Endothelial cell (in vitro differentiated cells): ENCODE data around the gene CCNT2. TPM values are rescaled to one million over a fixed set of nuclear protein-coding genes. Genes with fewer than 3 reads are reported as not detected.
"Not testable (repeated sequence)": the region's sequence is repeated elsewhere in the genome, so short reads cannot be mapped to it uniquely, and the experiment has no call there.

Experiments
- DNase-seq: peaks from one replicate; pipeline ENCODE4 v3.0.0; 2021; ENCODE audit warnings: low spot score
- H3K27ac Mint-ChIP-seq: one replicate; pipeline ENCODE4 v1.8.0; 2021; ENCODE audit warnings: mixed read lengths, inconsistent platforms; ENCODE audit not compliant: unreplicated experiment
- H3K27me3 Mint-ChIP-seq: one replicate; pipeline ENCODE4 v1.8.0; 2021; ENCODE audit warnings: mild to moderate bottlenecking, moderate library complexity, mixed read lengths, inconsistent platforms; ENCODE audit not compliant: unreplicated experiment
- H3K36me3 Mint-ChIP-seq: one replicate; pipeline ENCODE4 v1.8.0; 2021; ENCODE audit warnings: mild to moderate bottlenecking, low read depth, mixed read lengths, inconsistent platforms; ENCODE audit not compliant: unreplicated experiment
- H3K4me1 Mint-ChIP-seq: one replicate; pipeline ENCODE4 v1.8.0; 2021; ENCODE audit warnings: mild to moderate bottlenecking, mixed read lengths, inconsistent platforms; ENCODE audit not compliant: unreplicated experiment
- H3K4me3 Mint-ChIP-seq: one replicate; pipeline ENCODE4 v1.8.0; 2021; ENCODE audit warnings: mild to moderate bottlenecking, mixed read lengths, inconsistent platforms; ENCODE audit not compliant: unreplicated experiment
- H3K9me3 Mint-ChIP-seq: one replicate; pipeline ENCODE4 v1.8.0; 2021; ENCODE audit warnings: mixed read lengths, inconsistent platforms; ENCODE audit not compliant: unreplicated experiment
- total RNA-seq: library from RNA; stranded (reverse); fragmentation: NEBNext Ultra II Directional; extraction: Animal tissue kit (Norgen Biotek cat#: 25700); gene quantifications from one replicate; pipeline ENCODE4 v1.2.1, GENCODE V29; 2021; ENCODE audit not compliant: unreplicated experiment
- TF ChIP-seq, protein P1 (sequence below): fragments of 200-600 bp; sonication (generic); IDR thresholded peaks from one replicate; pipeline ENCODE4 v1.5.0; 2021; ENCODE audit warnings: antibody characterized with exemption; ENCODE audit not compliant: unreplicated experiment

The CCNT2 gene
- total RNA-seq, 1 donor from 2014 or later: 49.5 TPM

DNA sequence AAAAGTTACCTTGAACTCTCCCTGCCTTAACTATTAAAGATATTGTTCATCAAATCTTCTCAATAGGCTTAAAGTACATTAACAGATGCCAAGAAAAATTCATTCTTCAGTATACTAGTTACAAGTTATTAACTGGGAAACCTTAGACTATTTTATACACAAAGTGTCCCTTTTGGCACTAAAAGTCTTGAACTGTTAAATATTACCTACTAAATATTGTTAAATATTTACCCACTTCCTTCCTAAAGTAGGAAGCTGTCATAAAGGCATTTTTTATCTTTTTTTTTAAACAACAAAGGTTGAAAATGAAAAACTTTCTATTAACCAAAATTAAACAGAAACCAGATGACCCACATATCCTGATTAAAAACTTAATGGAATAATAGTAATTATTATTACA lies 19.4 kb upstream of the CCNT2 start:
- no peak for DNase-seq
- Mint-ChIP-seq H3K27ac (no peak overlapping the region), H3K36me3 (no peaks in the 10 kb centered on the region), H3K27me3 (no peaks in the 10 kb centered on the region), H3K9me3 (no peaks in the 10 kb centered on the region), H3K4me3 (no peak overlapping the region), H3K4me1 (no peaks in the 10 kb centered on the region)
- TF ChIP-seq, protein P1, sequence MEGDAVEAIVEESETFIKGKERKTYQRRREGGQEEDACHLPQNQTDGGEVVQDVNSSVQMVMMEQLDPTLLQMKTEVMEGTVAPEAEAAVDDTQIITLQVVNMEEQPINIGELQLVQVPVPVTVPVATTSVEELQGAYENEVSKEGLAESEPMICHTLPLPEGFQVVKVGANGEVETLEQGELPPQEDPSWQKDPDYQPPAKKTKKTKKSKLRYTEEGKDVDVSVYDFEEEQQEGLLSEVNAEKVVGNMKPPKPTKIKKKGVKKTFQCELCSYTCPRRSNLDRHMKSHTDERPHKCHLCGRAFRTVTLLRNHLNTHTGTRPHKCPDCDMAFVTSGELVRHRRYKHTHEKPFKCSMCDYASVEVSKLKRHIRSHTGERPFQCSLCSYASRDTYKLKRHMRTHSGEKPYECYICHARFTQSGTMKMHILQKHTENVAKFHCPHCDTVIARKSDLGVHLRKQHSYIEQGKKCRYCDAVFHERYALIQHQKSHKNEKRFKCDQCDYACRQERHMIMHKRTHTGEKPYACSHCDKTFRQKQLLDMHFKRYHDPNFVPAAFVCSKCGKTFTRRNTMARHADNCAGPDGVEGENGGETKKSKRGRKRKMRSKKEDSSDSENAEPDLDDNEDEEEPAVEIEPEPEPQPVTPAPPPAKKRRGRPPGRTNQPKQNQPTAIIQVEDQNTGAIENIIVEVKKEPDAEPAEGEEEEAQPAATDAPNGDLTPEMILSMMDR: no peak

DNA sequence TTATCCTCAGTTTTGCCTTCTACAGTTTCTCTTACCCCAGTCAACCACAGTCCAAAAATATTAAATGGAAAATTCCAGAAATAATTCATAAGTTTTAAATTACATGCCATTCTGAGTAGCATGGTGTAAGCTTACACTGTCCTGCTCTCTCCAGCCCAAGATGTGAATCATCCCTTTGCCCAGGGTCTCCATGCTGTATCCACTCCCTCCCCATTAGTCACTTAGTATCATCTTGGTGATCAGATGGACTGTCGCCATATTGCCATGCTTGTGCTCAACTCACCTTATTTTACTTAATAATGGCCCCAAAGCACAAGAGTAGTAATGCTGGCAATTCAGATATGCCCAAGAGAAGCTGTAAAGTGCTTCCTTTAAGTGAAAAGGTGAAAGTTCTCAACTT lies 18.5 kb upstream of the CCNT2 start:
- TF ChIP-seq, protein P1: no peak
- H3K4me1 Mint-ChIP-seq: no peaks in the 10 kb centered on the region
- DNase-seq: no peak
- H3K27ac Mint-ChIP-seq: no peak overlapping the region
- peaks cover 1% of the 10 kb centered on the region for H3K27me3 Mint-ChIP-seq
- no peaks in the 10 kb centered on the region for H3K36me3 Mint-ChIP-seq
- no peaks in the 10 kb centered on the region for H3K9me3 Mint-ChIP-seq
- H3K4me3 Mint-ChIP-seq: no peak overlapping the region

DNA sequence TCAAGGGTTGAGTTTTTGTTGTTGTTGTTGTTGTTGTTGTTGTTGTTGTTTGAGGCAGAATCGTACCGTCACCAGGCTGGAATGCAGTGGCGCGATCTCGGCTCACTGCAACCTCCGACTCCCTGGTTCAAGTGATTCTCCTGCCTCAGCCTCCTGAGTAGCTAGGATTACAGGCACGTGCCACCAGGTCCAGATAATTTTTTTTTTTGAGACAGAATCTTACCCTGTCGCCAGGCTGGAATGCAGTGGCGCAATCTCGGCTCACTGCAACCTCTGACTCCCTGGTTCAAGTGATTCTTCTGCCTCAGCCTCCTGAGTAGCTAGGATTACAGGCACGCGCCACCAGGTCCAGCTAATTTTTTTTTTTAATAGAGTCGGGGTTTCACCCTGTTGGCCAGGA lies 14.9 kb upstream of the CCNT2 start:
- not testable (repeated sequence) for H3K9me3 Mint-ChIP-seq, H3K4me3 Mint-ChIP-seq, DNase-seq, H3K4me1 Mint-ChIP-seq, H3K36me3 Mint-ChIP-seq, H3K27ac Mint-ChIP-seq, H3K27me3 Mint-ChIP-seq

DNA sequence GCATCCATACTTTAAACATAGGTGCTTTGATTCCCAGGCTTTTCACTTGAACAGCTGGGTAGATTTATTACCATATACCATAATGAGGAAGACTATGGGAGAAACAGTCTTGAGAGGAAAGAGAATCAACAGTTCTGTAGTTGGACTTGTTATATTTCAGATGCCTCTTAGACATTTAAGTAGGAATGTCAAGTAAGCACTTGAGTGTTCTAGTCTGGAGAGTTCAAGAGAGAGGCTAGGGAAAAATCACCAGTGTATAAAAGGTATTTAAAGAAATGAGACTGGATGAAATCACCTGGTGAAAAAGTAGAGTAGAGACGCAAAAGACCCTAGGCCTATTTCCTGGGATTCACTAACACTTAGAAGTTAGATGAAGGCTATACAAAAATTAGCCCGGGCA lies 13.5 kb upstream of the CCNT2 start:
- peaks cover 1% of the 10 kb centered on the region for H3K27me3 Mint-ChIP-seq
- no peak for DNase-seq
- H3K4me1 Mint-ChIP-seq: no peaks in the 10 kb centered on the region
- H3K36me3 Mint-ChIP-seq: no peaks in the 10 kb centered on the region
- H3K4me3 Mint-ChIP-seq: no peak overlapping the region
- TF ChIP-seq, protein P1: no peak
- no peak overlapping the region for H3K27ac Mint-ChIP-seq
- no peaks in the 10 kb centered on the region for H3K9me3 Mint-ChIP-seq

DNA sequence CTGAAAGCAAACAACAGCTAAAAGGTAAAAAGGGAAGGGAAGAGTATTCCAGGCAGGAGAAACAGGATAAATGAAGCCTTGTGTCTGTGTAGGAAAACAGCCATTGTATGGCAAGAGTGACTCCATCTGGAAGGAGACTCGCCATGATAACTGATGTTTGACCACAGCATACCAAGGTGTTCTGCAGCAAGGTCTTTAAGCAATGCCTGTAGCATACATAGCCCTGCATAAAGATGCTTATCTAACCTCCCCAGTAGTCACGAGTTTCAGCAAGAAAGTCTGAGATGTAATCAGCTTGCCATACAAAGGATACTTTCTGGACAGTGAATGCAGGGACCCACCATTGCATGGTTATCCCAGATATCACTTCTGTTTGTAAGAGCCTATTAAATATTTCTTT lies 11.9 kb upstream of the CCNT2 start:
- Mint-ChIP-seq H3K27ac (no peak overlapping the region), H3K27me3 (peaks cover 1% of the 10 kb centered on the region), H3K36me3 (no peaks in the 10 kb centered on the region), H3K9me3 (no peaks in the 10 kb centered on the region), H3K4me1 (no peaks in the 10 kb centered on the region), H3K4me3 (no peak overlapping the region)
- TF ChIP-seq, protein P1: no peak
- no peak for DNase-seq

DNA sequence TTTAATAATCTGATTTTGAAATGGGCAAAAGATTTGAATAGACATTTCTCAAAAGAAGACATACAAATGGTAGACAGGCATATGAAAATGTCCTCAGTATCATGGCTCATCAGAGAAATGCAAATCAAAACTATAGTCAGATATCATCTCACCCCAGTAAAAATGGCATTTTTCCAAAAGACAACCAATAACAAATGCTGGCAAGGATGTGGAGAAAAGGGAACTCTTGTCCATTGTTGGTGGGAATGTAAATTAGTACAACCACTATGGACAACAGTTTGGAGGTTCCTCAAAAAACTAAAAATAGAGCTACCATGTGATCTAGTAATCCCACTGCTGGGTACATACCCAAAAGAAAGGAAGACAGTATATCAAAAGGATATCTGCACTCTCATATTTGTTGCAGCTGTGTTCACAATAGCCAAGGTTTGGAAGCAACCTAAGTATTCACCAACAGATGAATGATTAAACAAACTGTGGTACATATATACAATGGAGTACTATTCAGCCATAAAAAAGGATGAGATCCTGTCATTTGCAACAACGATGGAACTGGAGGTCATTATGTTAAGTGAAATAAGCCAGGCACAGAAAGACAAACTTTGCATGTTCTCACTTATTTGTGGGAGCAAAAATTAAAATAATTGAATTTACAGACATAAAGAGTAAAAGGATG lies 11.0 kb upstream of the CCNT2 start:
- DNase-seq, H3K36me3 Mint-ChIP-seq, H3K4me3 Mint-ChIP-seq, H3K9me3 Mint-ChIP-seq, H3K27ac Mint-ChIP-seq, H3K27me3 Mint-ChIP-seq, H3K4me1 Mint-ChIP-seq: not testable (repeated sequence)
